ENCODE measurements around the gene TTC21A. TPM values are rescaled to one million over a fixed set of nuclear protein-coding genes. Genes with fewer than 3 reads are reported as not detected.

Gene TTC21A
- total RNA-seq, 1 donor from 2014 or later = 9.8 TPM

DNA sequence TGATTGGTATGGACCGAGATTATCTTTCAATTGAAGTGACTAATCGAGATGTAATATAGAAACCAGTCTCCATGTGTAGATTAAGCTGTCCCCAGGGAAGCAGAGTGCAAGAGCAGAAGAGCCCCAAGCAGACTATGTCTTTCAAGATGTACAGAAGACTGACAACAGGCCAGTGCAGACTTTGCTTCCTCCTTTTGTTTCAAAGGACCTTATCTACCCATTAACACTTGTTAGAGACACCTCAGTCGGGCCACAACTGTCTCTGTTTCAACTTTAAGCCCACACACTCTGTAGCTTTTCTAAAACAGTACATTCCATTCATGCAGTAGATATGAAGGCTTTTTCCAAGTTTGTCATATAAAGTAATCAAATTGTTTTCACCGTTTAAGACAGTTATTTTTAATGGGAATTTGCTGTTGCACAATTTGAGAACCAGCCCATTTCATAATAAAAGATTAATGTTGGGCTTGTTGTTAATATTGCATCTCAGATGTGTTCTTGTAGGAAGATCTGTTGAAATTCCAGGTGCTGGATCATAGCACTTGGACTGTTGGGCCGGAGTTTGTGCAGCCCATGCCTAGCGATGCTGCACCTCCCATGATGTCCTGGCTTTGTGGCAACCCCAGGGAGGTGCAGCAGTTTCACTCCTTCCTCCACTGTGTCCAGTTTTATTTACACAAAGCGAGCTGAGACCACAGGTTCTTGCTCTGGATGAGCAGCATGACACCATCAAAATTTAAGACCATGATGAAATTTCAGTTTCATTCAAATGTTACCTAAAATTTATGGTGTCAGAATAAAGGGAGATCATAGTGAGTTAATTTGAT, 12.4 kb upstream of the TTC21A start:
- Mint-ChIP-seq H3K27me3 (no peaks in the 10 kb centered on the region), H3K4me3 (no peak overlapping the region), H3K36me3 (peaks cover 24% of the 10 kb centered on the region), H3K27ac (no peak overlapping the region), H3K4me1 (ENCODE audit: unreplicated experiment) (no peaks in the 10 kb centered on the region), H3K9me3 (no peaks in the 10 kb centered on the region)
- DNase-seq (ENCODE audit: extremely low spot score, unreplicated experiment) = no peak
- TF ChIP-seq, protein P1, sequence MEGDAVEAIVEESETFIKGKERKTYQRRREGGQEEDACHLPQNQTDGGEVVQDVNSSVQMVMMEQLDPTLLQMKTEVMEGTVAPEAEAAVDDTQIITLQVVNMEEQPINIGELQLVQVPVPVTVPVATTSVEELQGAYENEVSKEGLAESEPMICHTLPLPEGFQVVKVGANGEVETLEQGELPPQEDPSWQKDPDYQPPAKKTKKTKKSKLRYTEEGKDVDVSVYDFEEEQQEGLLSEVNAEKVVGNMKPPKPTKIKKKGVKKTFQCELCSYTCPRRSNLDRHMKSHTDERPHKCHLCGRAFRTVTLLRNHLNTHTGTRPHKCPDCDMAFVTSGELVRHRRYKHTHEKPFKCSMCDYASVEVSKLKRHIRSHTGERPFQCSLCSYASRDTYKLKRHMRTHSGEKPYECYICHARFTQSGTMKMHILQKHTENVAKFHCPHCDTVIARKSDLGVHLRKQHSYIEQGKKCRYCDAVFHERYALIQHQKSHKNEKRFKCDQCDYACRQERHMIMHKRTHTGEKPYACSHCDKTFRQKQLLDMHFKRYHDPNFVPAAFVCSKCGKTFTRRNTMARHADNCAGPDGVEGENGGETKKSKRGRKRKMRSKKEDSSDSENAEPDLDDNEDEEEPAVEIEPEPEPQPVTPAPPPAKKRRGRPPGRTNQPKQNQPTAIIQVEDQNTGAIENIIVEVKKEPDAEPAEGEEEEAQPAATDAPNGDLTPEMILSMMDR (conservative IDR thresholded peaks at IDR 0.05) = no peak

- Mint-ChIP-seq H3K4me1 (ENCODE audit: unreplicated experiment) (no peaks in the 10 kb centered on the region), H3K27me3 (no peaks in the 10 kb centered on the region), H3K9me3 (no peaks in the 10 kb centered on the region), H3K27ac (no peak overlapping the region), H3K4me3 (no peak overlapping the region), H3K36me3 (peaks cover 19% of the 10 kb centered on the region)
- DNase-seq (ENCODE audit: extremely low spot score, unreplicated experiment) = no peak
- TF ChIP-seq, protein P1 (conservative IDR thresholded peaks at IDR 0.05) = no peak
Observed at GRCh38 chr3:39095778-39096177, 11.7 kb upstream of the TTC21A start.

GRCh38 chr3:39096775-39097174, 10.7 kb upstream of the TTC21A start:
- no peak for DNase-seq (ENCODE audit: extremely low spot score, unreplicated experiment)
- Mint-ChIP-seq H3K9me3 (no peaks in the 10 kb centered on the region), H3K36me3 (peaks cover 19% of the 10 kb centered on the region), H3K4me1 (ENCODE audit: unreplicated experiment) (no peaks in the 10 kb centered on the region), H3K27ac (peak overlapping the region; percentile 17), H3K27me3 (no peaks in the 10 kb centered on the region), H3K4me3 (no peak overlapping the region)
- TF ChIP-seq, protein P1 (conservative IDR thresholded peaks at IDR 0.05) = no peak

DNA sequence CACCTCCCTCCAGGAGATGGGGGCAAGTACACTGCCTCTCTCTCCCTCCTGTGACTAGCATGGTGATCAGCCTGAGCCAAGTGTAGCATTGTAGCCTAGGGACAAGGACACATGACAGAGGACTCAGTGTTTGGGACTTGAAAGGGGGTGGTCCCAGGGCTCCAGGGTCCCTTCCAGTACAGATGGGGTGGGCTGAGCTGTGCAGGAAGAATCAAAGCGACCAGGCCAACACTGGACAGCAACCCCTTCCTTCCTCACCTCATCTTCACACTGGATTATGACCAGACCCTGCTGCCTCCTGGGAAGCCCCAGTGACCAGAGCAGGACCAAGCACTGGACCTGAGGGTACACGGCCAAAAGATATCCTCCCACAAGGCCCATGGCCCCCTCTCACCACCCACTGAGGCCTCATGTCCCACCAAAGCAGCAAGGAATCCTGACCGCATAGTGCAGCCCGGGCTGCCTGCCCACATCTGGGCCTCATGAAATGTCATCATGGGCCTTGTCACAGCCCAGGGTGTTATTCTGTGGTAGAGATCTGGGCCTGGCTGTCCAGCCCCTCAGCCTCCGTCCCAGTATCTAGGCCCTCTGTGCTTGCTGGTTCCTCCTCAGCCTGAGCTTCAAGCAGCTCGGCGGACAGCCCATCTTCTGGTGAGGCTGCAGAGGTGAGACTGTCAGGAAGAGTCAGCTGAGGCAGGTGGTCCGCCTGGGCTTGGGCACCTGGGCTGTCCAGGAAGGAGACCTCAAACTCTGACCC, 9.6 kb upstream of the TTC21A start:
- TF ChIP-seq, protein P1 (conservative IDR thresholded peaks at IDR 0.05) = no peak
- no peaks in the 10 kb centered on the region for H3K9me3 Mint-ChIP-seq

GRCh38 chr3:39098473-39099000, 8.9 kb upstream of the TTC21A start:
- H3K36me3 Mint-ChIP-seq = peaks cover 18% of the 10 kb centered on the region
- no peak overlapping the region for H3K27ac Mint-ChIP-seq
- DNase-seq (ENCODE audit: extremely low spot score, unreplicated experiment) = no peak
- H3K4me1 Mint-ChIP-seq (ENCODE audit: unreplicated experiment) = no peaks in the 10 kb centered on the region
- no peaks in the 10 kb centered on the region for H3K9me3 Mint-ChIP-seq
- H3K27me3 Mint-ChIP-seq = no peaks in the 10 kb centered on the region
- TF ChIP-seq, protein P1 (conservative IDR thresholded peaks at IDR 0.05) = no peak
- H3K4me3 Mint-ChIP-seq = no peak overlapping the region

More for the DNA sequence above, 9.6 kb upstream of the TTC21A start:
- Mint-ChIP-seq H3K36me3 (peaks cover 18% of the 10 kb centered on the region), H3K27me3 (no peaks in the 10 kb centered on the region), H3K27ac (peak overlapping the region; percentile 48), H3K4me3 (no peak overlapping the region), H3K4me1 (ENCODE audit: unreplicated experiment) (no peaks in the 10 kb centered on the region)
- no peak for DNase-seq (ENCODE audit: extremely low spot score, unreplicated experiment)
